D721Med (cell line): ENCODE results near the gene FMN1.

ENCODE experiments used
- DNase-seq: peaks from one replicate; pipeline ENCODE4 v3.0.0; 2011; ENCODE audit warnings: low spot score; ENCODE audit not compliant: insufficient read length
- FAIRE-seq: peaks from 2 replicates; lab custom pipeline; 2011; peaks lifted over from hg19 to GRCh38; lab: Jason Lieb, UNC
- CTCF ChIP-seq: IDR thresholded peaks from 2 replicates; pipeline ENCODE4 v1.5.1; 2012; ENCODE audit warnings: mild to moderate bottlenecking, control low read depth; ENCODE audit not compliant: insufficient read depth; ENCODE audit errors: missing control alignments

The FMN1 gene

GRCh38 chr15:32933236-32933635, 261.3 kb downstream of the FMN1 start:
- DNase-seq (no peak), FAIRE-seq (no peak)
- no peak for TF ChIP-seq CTCF

DNA sequence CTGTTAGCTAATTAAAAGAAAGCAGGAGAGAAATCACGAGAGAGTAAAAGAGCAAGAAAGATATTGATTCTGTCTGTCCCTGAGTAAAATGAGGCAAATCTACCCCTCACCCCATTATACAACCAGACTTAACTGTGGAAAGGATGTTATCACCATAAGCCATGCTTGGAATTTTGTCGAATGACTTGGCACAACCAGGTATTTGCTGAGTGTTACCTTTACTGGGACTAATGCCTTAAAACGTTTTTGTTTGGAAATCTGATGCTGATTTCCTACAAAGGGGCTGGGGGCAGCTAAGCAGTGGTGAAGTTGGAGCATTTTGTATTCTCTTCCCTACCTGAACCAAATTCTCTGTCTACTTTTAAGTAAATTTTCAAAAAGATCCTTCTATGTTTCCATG, 265.6 kb downstream of the FMN1 start:
- TF ChIP-seq CTCF, result no peak
- DNase-seq (no peak), FAIRE-seq (no peak)

GRCh38 chr15:32927124-32927523, 267.4 kb downstream of the FMN1 start:
- no peak for TF ChIP-seq CTCF
- no peak for FAIRE-seq
- DNase-seq, result no peak

GRCh38 chr15:32923176-32923575, 271.3 kb downstream of the FMN1 start:
- DNase-seq, result no peak
- FAIRE-seq, result no peak
- no peak for TF ChIP-seq CTCF

- no peak for DNase-seq
- FAIRE-seq, result no peak
- no peak for TF ChIP-seq CTCF
These were observed 272.0 kb downstream of the FMN1 start for GRCh38 chr15:32922541-32922940.

DNA sequence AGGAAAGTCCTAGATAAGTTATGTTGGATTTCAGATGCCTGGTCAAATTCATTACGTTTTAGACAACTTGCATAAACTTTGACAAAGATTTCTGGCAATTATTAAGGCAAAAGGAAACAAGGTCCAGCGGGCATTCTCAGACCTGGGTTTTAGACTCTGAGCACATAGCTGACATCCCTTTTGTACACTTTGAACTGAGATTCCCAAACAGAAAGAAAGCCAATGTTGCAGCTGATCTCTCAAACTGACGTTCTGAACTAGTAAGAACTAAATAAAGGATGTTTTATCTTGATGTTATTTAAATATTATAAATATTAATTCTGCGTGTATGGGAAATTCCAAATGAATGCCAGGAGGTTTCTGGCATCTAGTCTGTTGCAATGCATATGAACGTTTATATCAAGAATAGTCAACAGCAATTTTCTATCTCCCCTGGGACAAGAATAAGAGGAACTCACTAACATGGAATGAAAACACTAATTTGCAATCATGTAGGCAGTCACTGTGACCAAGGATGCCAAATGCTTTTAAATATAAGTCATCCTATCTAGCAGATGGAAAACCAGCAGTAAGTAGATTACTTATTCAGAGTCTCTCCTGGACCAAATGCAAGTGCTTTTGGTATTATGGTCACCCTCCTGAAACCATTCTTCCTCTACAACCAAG, 274.6 kb downstream of the FMN1 start:
- DNase-seq (no peak), FAIRE-seq (peak; percentile 60)
- TF ChIP-seq CTCF, result no peak

DNA sequence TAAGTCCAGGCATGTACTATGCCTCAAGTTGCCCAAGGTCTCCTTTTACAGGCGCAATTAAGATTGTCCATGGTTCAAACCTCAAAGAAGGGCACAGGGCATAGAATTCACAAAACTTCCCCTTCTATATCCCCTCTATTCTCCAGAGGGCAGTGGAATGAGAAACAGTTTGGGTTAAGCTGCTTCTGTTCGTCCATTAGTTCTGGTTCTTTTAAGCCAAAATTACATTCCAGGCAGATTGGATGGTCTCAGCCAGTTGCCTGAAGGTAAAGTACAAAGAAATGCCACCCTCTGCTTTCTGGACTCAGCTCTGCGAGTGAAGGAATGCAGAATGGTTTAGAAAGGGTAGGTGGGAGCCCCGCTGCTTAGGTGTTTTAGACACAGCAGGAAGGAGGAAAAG, 276.0 kb downstream of the FMN1 start:
- DNase-seq (no peak), FAIRE-seq (no peak)
- no peak for TF ChIP-seq CTCF
